Measurements from ENCODE around the gene CRYL1. TPM values are rescaled to one million over a fixed set of nuclear protein-coding genes. Genes with fewer than 3 reads are reported as not detected.

The CRYL1 gene
- total RNA-seq, 1 donor from 2014 or later, result 24.9 TPM

DNA sequence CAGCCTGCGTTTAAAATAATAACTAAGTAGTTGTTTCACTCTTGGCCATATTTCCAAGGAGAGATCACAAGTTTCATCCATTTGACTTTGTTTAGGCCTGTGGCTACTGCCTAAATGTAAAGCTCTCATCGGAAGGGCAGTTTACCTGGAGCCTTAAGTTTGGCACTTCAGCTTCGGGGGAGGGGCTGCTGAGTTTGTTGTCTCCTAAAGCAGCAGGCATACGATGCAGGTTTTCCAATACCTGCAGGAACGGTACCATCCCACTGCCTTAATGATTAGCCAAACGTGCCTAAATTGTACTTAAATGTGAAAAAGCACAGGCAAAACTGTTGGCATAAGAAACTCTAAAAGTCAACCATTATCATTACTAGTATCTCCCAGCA lies 63.1 kb downstream of the CRYL1 start:
- H3K4me3 ChIP-seq, result no peak overlapping the region
- intact Hi-C loops (cut with DNase I), result no loop called here
- TF ChIP-seq, protein P1, sequence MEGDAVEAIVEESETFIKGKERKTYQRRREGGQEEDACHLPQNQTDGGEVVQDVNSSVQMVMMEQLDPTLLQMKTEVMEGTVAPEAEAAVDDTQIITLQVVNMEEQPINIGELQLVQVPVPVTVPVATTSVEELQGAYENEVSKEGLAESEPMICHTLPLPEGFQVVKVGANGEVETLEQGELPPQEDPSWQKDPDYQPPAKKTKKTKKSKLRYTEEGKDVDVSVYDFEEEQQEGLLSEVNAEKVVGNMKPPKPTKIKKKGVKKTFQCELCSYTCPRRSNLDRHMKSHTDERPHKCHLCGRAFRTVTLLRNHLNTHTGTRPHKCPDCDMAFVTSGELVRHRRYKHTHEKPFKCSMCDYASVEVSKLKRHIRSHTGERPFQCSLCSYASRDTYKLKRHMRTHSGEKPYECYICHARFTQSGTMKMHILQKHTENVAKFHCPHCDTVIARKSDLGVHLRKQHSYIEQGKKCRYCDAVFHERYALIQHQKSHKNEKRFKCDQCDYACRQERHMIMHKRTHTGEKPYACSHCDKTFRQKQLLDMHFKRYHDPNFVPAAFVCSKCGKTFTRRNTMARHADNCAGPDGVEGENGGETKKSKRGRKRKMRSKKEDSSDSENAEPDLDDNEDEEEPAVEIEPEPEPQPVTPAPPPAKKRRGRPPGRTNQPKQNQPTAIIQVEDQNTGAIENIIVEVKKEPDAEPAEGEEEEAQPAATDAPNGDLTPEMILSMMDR (IDR thresholded peaks at IDR 0.05), result no peak
- H3K36me3 ChIP-seq, result no peaks in the 10 kb centered on the region
- DNase-seq, result no peak
- H3K4me1 ChIP-seq, result peaks cover 5% of the 10 kb centered on the region
- H3K27ac ChIP-seq, result no peak overlapping the region
- no peaks in the 10 kb centered on the region for H3K27me3 ChIP-seq (ENCODE audit: low read depth)
- H3K9me3 ChIP-seq, result no peaks in the 10 kb centered on the region
- no peak for ATAC-seq

DNA sequence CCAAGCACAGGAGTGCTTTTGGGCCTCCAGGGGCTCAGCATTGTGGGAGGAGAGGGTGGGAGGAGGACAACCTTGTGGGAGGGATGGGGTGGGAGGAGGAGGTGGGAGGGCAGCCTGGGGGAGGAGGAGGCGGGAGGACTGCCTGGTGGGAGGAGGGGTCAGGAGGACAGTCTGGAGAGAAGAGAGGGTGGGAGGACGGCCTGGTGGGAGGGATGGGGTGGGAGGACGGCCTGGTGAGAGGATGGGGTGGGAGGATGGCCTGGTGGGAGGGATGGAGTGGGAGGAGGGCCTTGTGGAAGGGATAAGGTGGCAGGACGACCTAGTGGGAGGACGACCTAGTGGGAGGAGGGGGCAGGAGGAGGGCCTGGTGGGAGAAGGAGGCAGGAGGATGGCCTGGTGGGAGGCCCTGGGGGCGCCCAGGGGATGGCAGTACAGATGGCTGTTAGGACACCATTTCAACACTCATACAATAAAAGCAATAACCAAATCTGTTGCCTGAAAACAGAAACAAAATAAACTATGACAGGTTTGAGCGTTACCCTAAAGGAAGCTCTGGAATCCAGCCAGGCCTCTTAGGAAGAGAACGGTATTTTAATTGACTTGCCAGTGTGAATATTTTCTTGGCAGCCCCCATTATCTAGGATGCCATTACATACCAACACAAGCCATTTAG lies 63.7 kb downstream of the CRYL1 start:
- intact Hi-C loops (cut with DNase I), result no loop called here
- Histone ChIP-seq H3K9me3 (no peaks in the 10 kb centered on the region), H3K27me3 (ENCODE audit: low read depth) (no peaks in the 10 kb centered on the region), H3K36me3 (no peaks in the 10 kb centered on the region), H3K27ac (no peak overlapping the region), H3K4me1 (peaks cover 5% of the 10 kb centered on the region), H3K4me3 (no peak overlapping the region)
- DNase-seq (no peak), ATAC-seq (no peak)
- TF ChIP-seq, protein P1 (IDR thresholded peaks at IDR 0.05), result no peak

DNA sequence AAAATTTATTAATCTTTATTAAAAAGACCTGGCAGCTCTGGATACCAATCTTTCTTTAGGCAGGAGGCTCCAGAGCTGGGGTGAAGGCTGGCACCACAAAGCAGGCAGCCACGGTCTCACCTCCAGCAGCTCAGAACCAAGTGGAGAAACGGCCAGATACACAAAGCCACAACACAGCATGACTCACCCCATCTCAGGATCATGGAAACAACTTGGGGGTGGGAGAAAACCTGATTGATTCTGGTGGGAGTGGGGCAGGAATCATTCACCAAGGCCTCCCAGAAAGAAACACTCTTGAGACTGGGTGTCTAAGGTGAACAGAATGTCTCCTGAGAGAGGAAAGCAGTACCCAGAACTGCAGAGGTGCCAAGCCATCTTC lies 64.2 kb downstream of the CRYL1 start:
- peaks cover 5% of the 10 kb centered on the region for H3K4me1 ChIP-seq
- H3K4me3 ChIP-seq, result no peak overlapping the region
- H3K27me3 ChIP-seq (ENCODE audit: low read depth), result no peaks in the 10 kb centered on the region
- no peak overlapping the region for H3K27ac ChIP-seq
- intact Hi-C loops (cut with DNase I), result no loop called here
- DNase-seq (no peak), ATAC-seq (no peak)
- no peaks in the 10 kb centered on the region for H3K9me3 ChIP-seq
- TF ChIP-seq, protein P1 (IDR thresholded peaks at IDR 0.05), result no peak
- H3K36me3 ChIP-seq, result no peaks in the 10 kb centered on the region

DNA sequence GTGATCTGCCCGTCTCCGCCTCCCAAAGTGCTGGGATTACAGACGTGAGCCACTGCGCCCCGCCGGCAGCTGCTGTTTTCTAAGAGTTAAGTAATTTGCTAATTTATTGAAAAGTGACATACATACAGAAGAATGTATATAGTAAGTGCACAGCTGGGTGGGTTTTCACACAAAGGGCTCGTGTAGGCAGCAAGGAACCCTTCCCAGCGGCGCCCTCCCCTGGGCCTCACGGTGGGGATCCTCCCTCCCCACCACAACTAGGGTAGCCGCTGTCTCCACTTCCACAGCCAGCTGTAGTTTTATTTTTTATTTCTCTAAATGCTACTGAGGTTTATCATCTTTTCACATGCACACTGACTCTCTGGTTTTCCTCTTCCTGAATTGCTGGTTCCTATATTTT lies 64.9 kb downstream of the CRYL1 start:
- TF ChIP-seq, protein P1 (IDR thresholded peaks at IDR 0.05), result no peak
- no peak for ATAC-seq
- no peaks in the 10 kb centered on the region for H3K36me3 ChIP-seq
- no peak overlapping the region for H3K27ac ChIP-seq
- H3K4me3 ChIP-seq, result no peak overlapping the region
- peaks cover 5% of the 10 kb centered on the region for H3K4me1 ChIP-seq
- no peak for DNase-seq
- H3K27me3 ChIP-seq (ENCODE audit: low read depth), result no peaks in the 10 kb centered on the region
- intact Hi-C loops (cut with DNase I), result no loop called here
- no peaks in the 10 kb centered on the region for H3K9me3 ChIP-seq

DNA sequence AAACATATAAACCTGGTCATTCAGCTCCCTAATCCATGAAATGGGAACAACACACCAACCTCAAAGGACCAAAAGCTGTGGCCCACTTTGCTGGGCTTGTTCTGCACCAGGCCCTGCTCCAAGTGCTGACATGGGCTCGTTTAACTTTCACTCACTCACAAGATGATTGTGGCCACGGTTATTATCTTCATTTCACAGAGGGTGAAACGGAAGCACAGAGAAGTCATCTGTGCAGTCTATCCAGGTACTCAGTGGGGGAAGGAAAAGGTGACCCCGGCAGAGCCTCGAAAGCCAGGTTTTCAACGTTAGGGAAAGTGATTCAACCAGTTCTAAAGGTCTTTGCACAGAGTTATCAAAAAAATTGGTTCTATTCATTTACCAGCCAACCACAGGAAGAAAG lies 68.0 kb downstream of the CRYL1 start:
- TF ChIP-seq, protein P1 (IDR thresholded peaks at IDR 0.05), result no peak
- ATAC-seq (no peak), DNase-seq (no peak)
- intact Hi-C loops (cut with DNase I), result no loop called here
- Histone ChIP-seq H3K4me1 (no peaks in the 10 kb centered on the region), H3K9me3 (no peaks in the 10 kb centered on the region), H3K27ac (no peak overlapping the region), H3K27me3 (ENCODE audit: low read depth) (no peaks in the 10 kb centered on the region), H3K36me3 (no peaks in the 10 kb centered on the region), H3K4me3 (no peak overlapping the region)

All from lower lobe of right lung (tissue), 2 donors.